Pancreas (tissue), 10 donors: ENCODE data around the gene SERPINA1. TPM values are rescaled to one million over a fixed set of nuclear protein-coding genes. Genes with fewer than 3 reads are reported as not detected.

Experiments used
- ATAC-seq, 4 donors: fragments of 200-7000 bp; cut with Tn5 transposase; one replicate each; pipeline versions ENCODE4 v1.8.0 to v1.9.1; 2020; ENCODE audit warnings: mild to moderate bottlenecking in 4 of 4, moderate library complexity in 4 of 4
- DNase-seq, 6 donors: peaks; one replicate each; pipeline ENCODE4 v3.0.0-alpha.2; 2020
- FAIRE-seq: peaks from 2 replicates; lab custom pipeline; 2012; peaks lifted over from hg19 to GRCh38; lab: Jason Lieb, UNC
- H3K27ac ChIP-seq, 4 donors: fragments of 200-600 bp; sonication (generic); 1 replicate in 3 of 4; 2 replicates in 1 of 4; pipeline versions ENCODE4 v1.5.0 to v1.8.0; 2020
- H3K27me3 ChIP-seq, 4 donors: fragments of 200-600 bp; one replicate each; pipeline ENCODE4 v1.8.0; 2021
- H3K36me3 ChIP-seq, 3 donors: fragments of 200-600 bp; sonication (generic) in 1 of 3; one replicate each; pipeline versions ENCODE4 v1.5.0 to v1.8.0; 2020 to 2021
- H3K4me1 ChIP-seq, 3 donors: fragments of 200-600 bp; one replicate each; pipeline ENCODE4 v1.8.0; 2021
- H3K4me3 ChIP-seq, 4 donors: fragments of 200-600 bp; sonication (generic) in 2 of 4; one replicate each; pipeline versions ENCODE4 v1.5.0 to v1.8.0; 2020 to 2021
- H3K9me3 ChIP-seq, 4 donors: fragments of 200-600 bp; one replicate each; pipeline ENCODE4 v1.8.0; 2021
- CTCF ChIP-seq, 4 donors: fragments of 200-600 bp; sonication (generic) in 3 of 4; IDR thresholded peaks; one replicate each; pipeline versions ENCODE4 v1.5.0 to v1.8.0; 2021; ENCODE audit warnings: antibody characterized with exemption in 4 of 4
- WGBS, 2 donors: extraction: QIAGEN DNeasy Blood & Tissue Kit; methylation state at CpG; one replicate each; pipeline ENCODE4 v1.1.7; 2013; 5-methylcytosine and 5-hydroxymethylcytosine counted together
- intact Hi-C, 3 donors: fragments of 100-400 bp; cut with DNase I; formaldehyde crosslinking; loops; one replicate each; pipeline versions ENCODE4 v1.11.1 to v1.14.2; 2022
- polyA plus RNA-seq, 2 donors: library from polyadenylated mRNA; stranded (reverse); fragments of 200-250 nt; gene quantifications; one replicate each; pipeline ENCODE4 v1.2.3, GENCODE V29; 2013
- total RNA-seq, 6 donors: library from RNA; stranded (reverse); fragmentation: NEBNext Ultra II Directional in 4 of 6; extraction: Animal tissue kit (Norgen Biotek cat#: 25700) in 4 of 6; gene quantifications; one replicate each; pipeline versions ENCODE4 v1.2.1 to v1.2.4, GENCODE V29; 2021 to 2023
- donor health status: healthy with polysubstance abuse.
- donor health status: DM: no; HTN: no; CAD: no; lungs with moderate emphysema.
- donor health status: DM: no; HTN: no; CAD: no.
- donor health status: control.
- donor health status: control.
- donor health status: Bipolar disorder and iron deficiency.
- donor health status: DM: yes; HTN: yes; CAD: no.
- donor health status: DM: no; HTN: no; CAD: no.
- donor health status: DM: no; HTN: no; CAD: no.
- donor health status: DM: yes; HTN: yes; CAD: no.

SERPINA1 gene
- total and polyA plus RNA-seq, 8 donors, result 45.0 to 328 (median 170) TPM

DNA sequence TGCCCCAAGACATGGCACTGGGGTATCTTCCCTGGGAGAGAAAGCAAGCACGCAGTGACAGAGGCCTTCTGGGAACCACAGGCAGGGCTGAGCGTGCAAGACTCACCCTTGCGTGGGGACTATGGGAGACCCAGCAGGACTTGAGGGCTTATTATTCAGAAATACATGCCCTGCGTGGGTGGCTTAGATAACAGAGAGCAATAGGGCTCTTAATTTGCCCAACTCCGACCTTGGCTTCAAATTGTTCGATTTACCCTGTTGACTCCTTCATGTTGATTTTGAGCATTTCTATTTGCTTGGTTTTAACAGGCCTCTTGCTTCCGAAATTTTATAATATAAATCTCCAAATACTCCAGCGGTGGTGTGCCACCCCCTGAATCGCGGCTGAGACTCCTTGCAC is 5.1 kb upstream of the SERPINA1 start:
- H3K4me3 ChIP-seq, result no peak overlapping the region
- FAIRE-seq (no peak), ATAC-seq (no peak), DNase-seq (no peak)
- H3K36me3 ChIP-seq, result no peaks in the 10 kb centered on the region
- no peaks in the 10 kb centered on the region for H3K9me3 ChIP-seq
- H3K27ac ChIP-seq, result peak overlapping the region; percentile 17 to 77 (median 44)
- no peak for TF ChIP-seq CTCF (IDR thresholded peaks at IDR 0.05)
- H3K4me1 ChIP-seq, result peaks cover 6 to 25% (median 16%) of the 10 kb centered on the region in 3 donors
- WGBS, 2 donors, result 73 to 78% methylated on average over 10 of the region's 10 CpGs
- intact Hi-C loops, result no loop called here
- H3K27me3 ChIP-seq, result no peaks in the 10 kb centered on the region

DNA sequence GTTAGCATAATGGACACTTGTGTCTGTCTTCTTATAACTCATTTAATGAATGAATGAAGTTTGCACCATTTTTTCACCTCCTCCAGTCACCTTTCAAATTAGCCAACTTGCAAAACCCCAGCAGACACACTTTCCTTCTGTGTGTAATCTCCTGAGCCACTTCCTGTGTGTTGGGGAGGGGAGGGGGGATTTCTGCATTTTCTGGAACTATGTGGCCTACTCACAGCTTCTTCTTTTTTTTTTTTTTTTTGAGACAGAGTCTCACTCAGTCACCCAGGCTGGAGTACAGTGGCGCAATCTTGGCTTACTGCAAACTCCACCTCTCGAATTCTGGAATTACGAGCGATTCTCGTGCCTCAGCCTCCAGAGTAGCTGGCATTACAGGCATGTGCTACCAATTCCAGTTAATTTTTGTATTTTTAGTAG is 4.1 kb upstream of the SERPINA1 start:
- Histone ChIP-seq H3K9me3 (no peaks in the 10 kb centered on the region), H3K36me3 (no peaks in the 10 kb centered on the region), H3K27me3 (no peaks in the 10 kb centered on the region), H3K4me3 (no peak overlapping the region), H3K4me1 (peaks cover 6 to 25% (median 16%) of the 10 kb centered on the region in 3 donors), H3K27ac (peak overlapping the region in 2 of 4 donors; percentile 77 to 79)
- ATAC-seq (peak in 2 of 4 donors; percentile 13 to 30), FAIRE-seq (no peak), DNase-seq (peak in 1 of 6 donors; percentile 51)
- intact Hi-C loops, result no loop called here
- WGBS, 2 donors, result 84 to 92% methylated on average over 5 of the region's 5 CpGs
- no peak for TF ChIP-seq CTCF (IDR thresholded peaks at IDR 0.05)

DNA sequence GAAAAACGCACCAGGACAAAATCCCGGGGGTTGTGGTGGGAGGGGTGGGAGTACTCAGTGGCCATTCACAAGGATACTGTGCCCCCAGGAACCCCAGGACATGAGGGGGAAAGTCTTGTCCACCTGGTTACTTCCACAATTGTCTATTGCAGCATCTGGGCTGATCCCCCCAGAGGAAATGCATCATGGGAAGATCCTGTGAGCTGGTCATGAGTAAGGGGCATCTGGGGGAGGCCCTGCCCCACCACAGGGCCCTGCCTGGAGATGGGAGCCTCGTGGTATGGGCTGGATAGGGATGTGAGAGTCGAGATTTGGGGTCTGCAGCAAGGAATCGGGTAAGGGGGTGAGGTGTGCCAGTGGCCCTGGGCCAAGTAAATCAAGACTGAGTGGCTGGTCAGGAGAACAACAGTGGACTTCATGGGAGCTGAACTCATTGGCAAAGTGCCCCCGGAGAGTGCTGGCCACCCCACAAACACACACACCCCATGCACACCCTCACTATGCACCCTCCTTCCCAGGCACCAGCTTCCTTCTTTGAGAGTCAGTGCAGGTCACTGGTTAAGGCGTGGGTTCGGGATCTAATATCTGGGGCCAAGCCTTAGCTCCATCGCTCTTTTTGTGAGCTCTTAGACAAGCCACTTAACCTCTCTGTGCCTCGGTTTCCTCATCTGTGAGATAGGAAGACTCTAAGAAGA is 3.0 kb upstream of the SERPINA1 start:
- Histone ChIP-seq H3K27me3 (no peaks in the 10 kb centered on the region), H3K9me3 (no peaks in the 10 kb centered on the region), H3K27ac (peak overlapping the region in 3 of 4 donors; percentile 17 to 79 (median 77)), H3K4me3 (no peak overlapping the region), H3K4me1 (peaks cover 6 to 25% (median 9%) of the 10 kb centered on the region in 3 donors), H3K36me3 (no peaks in the 10 kb centered on the region)
- intact Hi-C loops, result no loop called here
- DNase-seq (no peak), FAIRE-seq (no peak), ATAC-seq (no peak)
- 67 to 73% methylated on average over 10 of the region's 10 CpGs for WGBS, 2 donors
- no peak for TF ChIP-seq CTCF (IDR thresholded peaks at IDR 0.05)

DNA sequence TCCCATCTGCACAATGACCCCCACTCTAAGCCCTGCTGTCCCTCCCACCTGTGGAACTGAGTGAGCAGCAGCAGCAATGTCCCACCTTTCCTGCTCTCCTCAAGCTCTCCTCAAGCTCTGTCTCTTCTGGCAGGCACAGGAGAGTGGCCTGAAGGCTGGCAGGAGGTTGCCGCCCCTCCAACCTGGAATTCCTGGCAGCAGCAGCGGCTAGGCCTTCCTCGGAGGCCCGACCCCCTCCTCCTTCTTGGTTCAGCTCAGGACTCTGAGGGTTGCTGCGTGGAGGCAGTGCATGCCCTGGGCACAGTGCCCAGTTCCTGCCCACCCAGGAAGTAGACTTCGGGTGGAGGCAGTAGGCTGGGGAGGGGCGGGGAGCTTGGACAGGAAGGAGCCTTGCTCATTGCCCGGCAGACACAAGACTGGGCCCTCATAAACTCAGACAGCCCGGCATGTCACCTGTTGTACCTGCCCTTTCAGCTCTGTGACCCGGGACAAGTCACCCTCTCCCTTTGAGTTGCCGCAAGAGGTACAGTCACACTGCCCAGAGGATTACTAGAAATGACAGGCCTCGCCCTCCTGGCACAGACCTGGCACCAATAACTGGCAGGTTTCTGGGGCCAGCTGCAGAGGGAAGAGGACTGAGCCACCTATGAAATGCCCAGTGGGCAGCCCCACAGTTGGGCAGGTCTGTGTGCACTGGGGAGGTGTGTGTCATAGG is 2.1 kb upstream of the SERPINA1 start:
- no peaks in the 10 kb centered on the region for H3K36me3 ChIP-seq
- peaks cover 0 to 20% (median under 1%) of the 10 kb centered on the region in 3 donors for H3K4me1 ChIP-seq
- no peak for TF ChIP-seq CTCF (IDR thresholded peaks at IDR 0.05)
- DNase-seq (peak in 5 of 6 donors; percentile 62 to 72 (median 67)), ATAC-seq (peak; percentile 38 to 60 (median 55)), FAIRE-seq (no peak)
- WGBS, 2 donors, result 31 to 39% methylated on average over 12 of the region's 12 CpGs
- peak overlapping the region in 1 of 4 donors; percentile 31 for H3K4me3 ChIP-seq
- intact Hi-C loops, result no loop called here
- peak overlapping the region in 3 of 4 donors; percentile 45 to 79 (median 77) for H3K27ac ChIP-seq
- H3K9me3 ChIP-seq, result no peaks in the 10 kb centered on the region
- no peaks in the 10 kb centered on the region for H3K27me3 ChIP-seq
